ENCODE data around the gene RASAL1. TPM values are rescaled to one million over a fixed set of nuclear protein-coding genes. Genes with fewer than 3 reads are reported as not detected.

The RASAL1 gene

Small RNA genes lying within 50 kb of the gene (small RNA-seq; reads per million reads assigned to genes)
- gene MIR7106 (ENCODE audit: low read depth) (not detected), gene RF00019 (ENCODE audit: low read depth) (not detected)

Measured in mesenchymal stem cell (in vitro differentiated cells and primary cell).